Heart left ventricle (tissue), 13 donors: ENCODE measurements around the gene ENPP6.

Experiments used
- POLR2A ChIP-seq, 2 donors: fragments of 450-650 bp; IDR thresholded peaks; one replicate each; pipeline ENCODE4 v1.6.1; 2017; ENCODE audit warnings: antibody characterized with exemption in 2 of 2, mild to moderate bottlenecking in 2 of 2, moderate library complexity in 2 of 2
- TF ChIP-seq, protein P1 (sequence below), 12 donors: fragments of 200-600 bp; sonication (generic) in 4 of 12; IDR thresholded peaks; one replicate each; pipeline versions ENCODE4 v1.5.0 to v1.8.0; 2018 to 2022; ENCODE audit warnings: antibody characterized with exemption in 12 of 12, mild to moderate bottlenecking in 5 of 12
- donor health status: ischemic (EF 13 %, LVEDD 7.1; RV severe dilation, severe dysfunction).
- donor health status: DM: no; HTN: yes; CAD: no.
- donor health status: DM: no; HTN: no; CAD: no.
- donor health status: ischemic (EF 25% LVEDD 6.9; RV normal size, moderate dysfunction).
- donor health status: ischemic (EF 25% LVEDD 5.7; RV mildly dilated, moderate dysfunction).
- donor health status: ischemic (EF 35%, LVEDD 5.7; RV mildly dilated, moderate dysfunction).
- donor health status: nonischemic (EF 11% LVEDD 7.7; RV severe dilation, severe dysfunction).
- donor health status: DM: yes; HTN: yes; CAD: no.
- donor health status: PGD.
- donor health status: ischemic (EF 29% LVEDD 5.4; RV normal size, mild dysfunction).
- donor health status: nonischemic (EF 23%, LVEDD 6.1; RV moderate dilation, normal function).

DNA sequence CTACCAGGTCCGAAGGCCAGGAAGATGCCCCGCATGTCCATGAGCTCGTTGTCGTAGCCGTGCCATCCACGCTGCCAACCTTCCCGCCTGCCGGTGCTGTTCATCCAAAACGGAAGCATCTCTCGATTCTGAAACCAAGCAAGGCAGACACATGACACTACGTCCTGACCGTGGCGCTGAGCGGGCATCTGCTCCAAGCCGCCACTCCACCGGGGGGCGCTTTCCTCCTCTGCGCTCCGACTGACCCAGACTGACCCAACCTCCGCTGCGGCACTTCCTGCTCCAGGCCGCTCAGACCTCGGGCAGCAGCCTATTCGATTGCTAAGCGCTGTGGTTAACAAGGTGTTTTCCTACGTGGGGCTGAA, 120.5 kb downstream of the ENPP6 start:
- TF ChIP-seq, protein P1, sequence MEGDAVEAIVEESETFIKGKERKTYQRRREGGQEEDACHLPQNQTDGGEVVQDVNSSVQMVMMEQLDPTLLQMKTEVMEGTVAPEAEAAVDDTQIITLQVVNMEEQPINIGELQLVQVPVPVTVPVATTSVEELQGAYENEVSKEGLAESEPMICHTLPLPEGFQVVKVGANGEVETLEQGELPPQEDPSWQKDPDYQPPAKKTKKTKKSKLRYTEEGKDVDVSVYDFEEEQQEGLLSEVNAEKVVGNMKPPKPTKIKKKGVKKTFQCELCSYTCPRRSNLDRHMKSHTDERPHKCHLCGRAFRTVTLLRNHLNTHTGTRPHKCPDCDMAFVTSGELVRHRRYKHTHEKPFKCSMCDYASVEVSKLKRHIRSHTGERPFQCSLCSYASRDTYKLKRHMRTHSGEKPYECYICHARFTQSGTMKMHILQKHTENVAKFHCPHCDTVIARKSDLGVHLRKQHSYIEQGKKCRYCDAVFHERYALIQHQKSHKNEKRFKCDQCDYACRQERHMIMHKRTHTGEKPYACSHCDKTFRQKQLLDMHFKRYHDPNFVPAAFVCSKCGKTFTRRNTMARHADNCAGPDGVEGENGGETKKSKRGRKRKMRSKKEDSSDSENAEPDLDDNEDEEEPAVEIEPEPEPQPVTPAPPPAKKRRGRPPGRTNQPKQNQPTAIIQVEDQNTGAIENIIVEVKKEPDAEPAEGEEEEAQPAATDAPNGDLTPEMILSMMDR (IDR thresholded peaks at IDR 0.05) = peak in 11 of 12 donors; percentile 26 to 54 (median 37)
- TF ChIP-seq POLR2A (IDR thresholded peaks at IDR 0.05) = no peak
